ENCODE results near the gene SYNDIG1. TPM values are rescaled to one million over a fixed set of nuclear protein-coding genes. Genes with fewer than 3 reads are reported as not detected.

SYNDIG1 gene
- polyA plus RNA-seq, 2 of the 4 experiments (the other 2 are of a cell fraction), result 0.96 to 2.6 TPM

DNA sequence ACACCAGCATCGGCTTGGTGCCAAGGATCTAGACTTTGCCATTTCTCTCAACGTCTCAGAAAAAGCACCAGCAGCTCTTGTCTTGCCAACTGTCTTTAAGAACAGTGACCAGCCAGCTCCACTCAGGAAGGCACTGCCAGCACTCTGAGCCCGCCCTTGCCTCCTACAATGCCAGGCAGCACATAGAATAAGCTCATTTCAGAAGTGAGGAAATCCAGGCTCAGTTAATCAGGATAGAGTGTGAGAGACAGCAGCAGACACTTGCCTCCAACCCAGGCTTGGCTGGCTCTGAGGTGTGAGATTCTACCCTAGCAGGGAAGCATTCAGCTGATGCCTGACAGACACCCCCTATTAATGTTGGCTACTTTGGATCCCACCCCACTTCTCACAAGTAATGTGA, 4.3 kb upstream of the SYNDIG1 start:
- 24% methylated on average over 3 of the region's 3 CpGs for WGBS (ENCODE audit: missing lambda C conversion rate)
- ChIA-PET POLR2A (no interaction called here), CTCF (interaction anchor here (1.4 to 2.5 kb wide), 3 partner anchors 9 to 316 kb away, joined by 4 to 10 read pairs (median 7); no protein-coding TSS in a partner anchor)
- Histone ChIP-seq H3K4me2 (no peak overlapping the region), H3K9me3 (no peaks in the 10 kb centered on the region), H3K4me1 (0 out of 3 replicates have a peak, but pooled peaks cover 3% of the 10 kb centered on the region), H3K4me3 (no peak overlapping the region), H3K27ac (no peak overlapping the region)
- TF ChIP-seq, protein P1, sequence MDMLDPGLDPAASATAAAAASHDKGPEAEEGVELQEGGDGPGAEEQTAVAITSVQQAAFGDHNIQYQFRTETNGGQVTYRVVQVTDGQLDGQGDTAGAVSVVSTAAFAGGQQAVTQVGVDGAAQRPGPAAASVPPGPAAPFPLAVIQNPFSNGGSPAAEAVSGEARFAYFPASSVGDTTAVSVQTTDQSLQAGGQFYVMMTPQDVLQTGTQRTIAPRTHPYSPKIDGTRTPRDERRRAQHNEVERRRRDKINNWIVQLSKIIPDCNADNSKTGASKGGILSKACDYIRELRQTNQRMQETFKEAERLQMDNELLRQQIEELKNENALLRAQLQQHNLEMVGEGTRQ (IDR thresholded peaks at IDR 0.05), result no peak
- no peak for TF ChIP-seq EHMT2 (IDR thresholded peaks at IDR 0.05; ENCODE audit: low read depth)
- no peak for TF ChIP-seq CHD4 (IDR thresholded peaks at IDR 0.05; ENCODE audit: borderline replicate concordance)
- no peak for TF ChIP-seq TP53 (CRISPR knock-in tag; IDR thresholded peaks at IDR 0.05)
- TF ChIP-seq, protein P2, sequence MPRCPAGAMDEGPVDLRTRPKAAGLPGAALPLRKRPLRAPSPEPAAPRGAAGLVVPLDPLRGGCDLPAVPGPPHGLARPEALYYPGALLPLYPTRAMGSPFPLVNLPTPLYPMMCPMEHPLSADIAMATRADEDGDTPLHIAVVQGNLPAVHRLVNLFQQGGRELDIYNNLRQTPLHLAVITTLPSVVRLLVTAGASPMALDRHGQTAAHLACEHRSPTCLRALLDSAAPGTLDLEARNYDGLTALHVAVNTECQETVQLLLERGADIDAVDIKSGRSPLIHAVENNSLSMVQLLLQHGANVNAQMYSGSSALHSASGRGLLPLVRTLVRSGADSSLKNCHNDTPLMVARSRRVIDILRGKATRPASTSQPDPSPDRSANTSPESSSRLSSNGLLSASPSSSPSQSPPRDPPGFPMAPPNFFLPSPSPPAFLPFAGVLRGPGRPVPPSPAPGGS (IDR thresholded peaks at IDR 0.05), result no peak
- TF ChIP-seq CEBPB (IDR thresholded peaks at IDR 0.05), result no peak
- no peak for TF ChIP-seq FOXS1 (CRISPR knock-in tag; IDR thresholded peaks at IDR 0.05)
- TF ChIP-seq RCOR1 (IDR thresholded peaks at IDR 0.05; ENCODE audit: low read depth, low read length), result no peak
- TF ChIP-seq ATOH8 (CRISPR knock-in tag; IDR thresholded peaks at IDR 0.05; ENCODE audit: low read depth), result no peak
- TF ChIP-seq JUNB (IDR thresholded peaks at IDR 0.05), result no peak
- TF ChIP-seq, protein P3, sequence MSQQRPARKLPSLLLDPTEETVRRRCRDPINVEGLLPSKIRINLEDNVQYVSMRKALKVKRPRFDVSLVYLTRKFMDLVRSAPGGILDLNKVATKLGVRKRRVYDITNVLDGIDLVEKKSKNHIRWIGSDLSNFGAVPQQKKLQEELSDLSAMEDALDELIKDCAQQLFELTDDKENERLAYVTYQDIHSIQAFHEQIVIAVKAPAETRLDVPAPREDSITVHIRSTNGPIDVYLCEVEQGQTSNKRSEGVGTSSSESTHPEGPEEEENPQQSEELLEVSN (IDR thresholded peaks at IDR 0.05; ENCODE audit: borderline replicate concordance, low read depth), result no peak
- no peak for TF ChIP-seq EP300 (IDR thresholded peaks at IDR 0.05)
- no peak for TF ChIP-seq ZNF302 (CRISPR knock-in tag; IDR thresholded peaks at IDR 0.05)
- no peak for TF ChIP-seq CBX2 (IDR thresholded peaks at IDR 0.05; ENCODE audit: borderline replicate concordance, low read depth)
- no peak for TF ChIP-seq GATA3 (IDR thresholded peaks at IDR 0.05; ENCODE audit: borderline replicate concordance)
- FAIRE-seq, result no peak
- no peak for ATAC-seq
- DNase-seq (ENCODE audit: low read depth in 1 of 2, low spot score in 1 of 2), result no peak

GRCh38 chr20:24465730-24466129, 3.7 kb upstream of the SYNDIG1 start:
- 0 out of 3 replicates have a peak, but pooled peaks cover 3% of the 10 kb centered on the region for H3K4me1 ChIP-seq
- 40% methylated on average over 3 of the region's 3 CpGs for WGBS (ENCODE audit: missing lambda C conversion rate)
- no peak for ATAC-seq
- no peak overlapping the region for H3K27ac ChIP-seq
- ChIA-PET POLR2A (no interaction called here), CTCF (interaction anchor here (1.4 to 2.5 kb wide), 3 partner anchors 9 to 316 kb away, joined by 4 to 10 read pairs (median 7); no protein-coding TSS in a partner anchor)
- no peak for DNase-seq (ENCODE audit: low read depth in 1 of 2, low spot score in 1 of 2)
- no peaks in the 10 kb centered on the region for H3K9me3 ChIP-seq
- TF ChIP-seq JUN (IDR thresholded peaks at IDR 0.05), result no peak
- no peak for TF ChIP-seq ZC3H11A (IDR thresholded peaks at IDR 0.05)
- TF ChIP-seq, protein P1 (IDR thresholded peaks at IDR 0.05), result no peak
- TF ChIP-seq RARB (CRISPR knock-in tag; IDR thresholded peaks at IDR 0.05), result no peak
- no peak for TF ChIP-seq HOXA7 (CRISPR knock-in tag; IDR thresholded peaks at IDR 0.05)
- no peak for TF ChIP-seq MAZ (IDR thresholded peaks at IDR 0.05; ENCODE audit: borderline replicate concordance, low read depth, low read length)
- no peak for TF ChIP-seq POLR2A (IDR thresholded peaks at IDR 0.05; ENCODE audit: low read length)
- TF ChIP-seq, protein P4, sequence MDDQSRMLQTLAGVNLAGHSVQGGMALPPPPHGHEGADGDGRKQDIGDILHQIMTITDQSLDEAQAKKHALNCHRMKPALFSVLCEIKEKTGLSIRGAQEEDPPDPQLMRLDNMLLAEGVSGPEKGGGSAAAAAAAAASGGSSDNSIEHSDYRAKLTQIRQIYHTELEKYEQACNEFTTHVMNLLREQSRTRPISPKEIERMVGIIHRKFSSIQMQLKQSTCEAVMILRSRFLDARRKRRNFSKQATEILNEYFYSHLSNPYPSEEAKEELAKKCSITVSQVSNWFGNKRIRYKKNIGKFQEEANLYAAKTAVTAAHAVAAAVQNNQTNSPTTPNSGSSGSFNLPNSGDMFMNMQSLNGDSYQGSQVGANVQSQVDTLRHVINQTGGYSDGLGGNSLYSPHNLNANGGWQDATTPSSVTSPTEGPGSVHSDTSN (IDR thresholded peaks at IDR 0.05), result no peak
- no peak for TF ChIP-seq NPAS2 (CRISPR knock-in tag; IDR thresholded peaks at IDR 0.05; ENCODE audit: borderline replicate concordance)
- no peak for TF ChIP-seq NFE2L2 (conservative IDR thresholded peaks at IDR 0.05; ENCODE audit: low read length)
- TF ChIP-seq CBX8 (IDR thresholded peaks at IDR 0.05), result no peak
- TF ChIP-seq BHLHE40 (IDR thresholded peaks at IDR 0.05; ENCODE audit: low read depth, low read length), result no peak
- no peak for FAIRE-seq
- H3K4me2 ChIP-seq, result no peak overlapping the region
- H3K4me3 ChIP-seq, result no peak overlapping the region
